Psoas muscle (tissue), 8 donors: ENCODE data around the gene CFDP1. TPM values are rescaled to one million over a fixed set of nuclear protein-coding genes. Genes with fewer than 3 reads are reported as not detected.

Source experiments
- ATAC-seq, 4 donors: fragments of 200-7000 bp; cut with Tn5 transposase; one replicate each; pipeline ENCODE4 v1.9.1; 2020; ENCODE audit warnings: moderate library complexity in 3 of 4, mild to moderate bottlenecking in 2 of 4
- DNase-seq, 2 donors: peaks; one replicate each; pipeline ENCODE4 v3.0.0-alpha.2; 2020
- H3K27ac ChIP-seq: fragments of 200-600 bp; one replicate; pipeline ENCODE4 v1.8.0; 2022
- H3K27me3 ChIP-seq, 3 donors: fragments of 200-600 bp in 1 of 3; one replicate each; pipeline versions ENCODE4 v1.6.1 to v1.8.0; 2013 to 2022; ENCODE audit warnings: low read length in 2 of 3, mild to moderate bottlenecking in 2 of 3, moderate library complexity in 1 of 3; ENCODE audit not compliant: insufficient read depth in 3 of 3
- H3K36me3 ChIP-seq, 2 donors: fragments of 200-600 bp in 1 of 2; one replicate each; pipeline versions ENCODE4 v1.6.1 to v1.8.0; 2013 to 2022; ENCODE audit warnings: low read depth in 1 of 2, mild to moderate bottlenecking in 1 of 2, moderate library complexity in 1 of 2; ENCODE audit not compliant: insufficient read depth in 1 of 2
- H3K4me1 ChIP-seq: fragments of 200-600 bp; one replicate; pipeline ENCODE4 v1.8.0; 2022
- H3K4me3 ChIP-seq: fragments of 200-600 bp; one replicate; pipeline ENCODE4 v1.8.0; 2022; ENCODE audit warnings: mild to moderate bottlenecking
- H3K9me3 ChIP-seq: fragments of 200-600 bp; one replicate; pipeline ENCODE4 v1.8.0; 2022
- WGBS, 3 donors: extraction: QIAGEN DNeasy Blood & Tissue Kit; methylation state at CpG; one replicate each; pipeline versions ENCODE4 v1.1.6 to v1.1.7; 2013; 5-methylcytosine and 5-hydroxymethylcytosine counted together
- intact Hi-C, 2 donors: fragments of 100-400 bp; cut with DNase I; formaldehyde crosslinking; loops; one replicate each; pipeline versions ENCODE4 v1.11.0 to v1.14.2; 2022
- polyA plus RNA-seq, 3 donors: library from polyadenylated mRNA; stranded (reverse); fragments of 200-250 nt; gene quantifications; one replicate each; pipeline ENCODE4 v1.2.3, GENCODE V29; 2013
- total RNA-seq, 4 donors: library from RNA; stranded (reverse); fragmentation: NEBNext Ultra II Directional in 2 of 4; extraction: Animal tissue kit (Norgen Biotek cat#: 25700) in 2 of 4; gene quantifications; one replicate each; pipeline versions ENCODE4 v1.2.1 to v1.2.4, GENCODE V29; 2021 to 2023
- TF ChIP-seq, protein P1 (sequence below): fragments of 200-600 bp; IDR thresholded peaks from one replicate; pipeline ENCODE4 v1.8.0; 2022; ENCODE audit warnings: antibody characterized with exemption
- donor health status: healthy with polysubstance abuse.
- donor health status: DM: no; HTN: no; CAD: no; lungs with moderate emphysema.
- donor health status: Bipolar disorder and iron deficiency.
- donor health status: healthy.
- donor health status: DM: yes; HTN: yes; CAD: no.
- donor health status: DM: no; HTN: no; CAD: no.
- donor health status: DM: no; HTN: no; CAD: no.
- donor health status: DM: yes; HTN: yes; CAD: no.

The CFDP1 gene
- total and polyA plus RNA-seq, 7 donors: 16.6 to 78.2 (median 21.9) TPM

DNA sequence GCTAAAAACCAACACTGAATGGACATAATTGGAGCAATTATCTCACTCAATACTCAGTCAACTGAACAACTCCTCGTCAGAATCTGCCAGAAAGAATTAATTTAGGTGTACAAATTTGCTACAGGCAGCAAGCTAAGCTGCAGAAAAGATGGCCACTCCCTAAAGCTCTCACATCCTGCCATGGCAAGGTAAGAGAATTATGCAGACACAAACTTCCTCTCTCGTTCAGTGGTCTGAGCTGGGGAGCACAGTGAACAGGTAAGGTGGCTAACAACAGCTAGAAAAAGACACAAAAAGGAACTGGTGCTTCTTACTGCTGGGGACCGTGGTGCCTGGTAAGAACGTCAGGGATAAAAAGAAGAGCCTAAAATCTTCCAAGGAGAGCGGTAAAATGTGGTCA is 107.0 kb downstream of the CFDP1 start:
- TF ChIP-seq, protein P1, sequence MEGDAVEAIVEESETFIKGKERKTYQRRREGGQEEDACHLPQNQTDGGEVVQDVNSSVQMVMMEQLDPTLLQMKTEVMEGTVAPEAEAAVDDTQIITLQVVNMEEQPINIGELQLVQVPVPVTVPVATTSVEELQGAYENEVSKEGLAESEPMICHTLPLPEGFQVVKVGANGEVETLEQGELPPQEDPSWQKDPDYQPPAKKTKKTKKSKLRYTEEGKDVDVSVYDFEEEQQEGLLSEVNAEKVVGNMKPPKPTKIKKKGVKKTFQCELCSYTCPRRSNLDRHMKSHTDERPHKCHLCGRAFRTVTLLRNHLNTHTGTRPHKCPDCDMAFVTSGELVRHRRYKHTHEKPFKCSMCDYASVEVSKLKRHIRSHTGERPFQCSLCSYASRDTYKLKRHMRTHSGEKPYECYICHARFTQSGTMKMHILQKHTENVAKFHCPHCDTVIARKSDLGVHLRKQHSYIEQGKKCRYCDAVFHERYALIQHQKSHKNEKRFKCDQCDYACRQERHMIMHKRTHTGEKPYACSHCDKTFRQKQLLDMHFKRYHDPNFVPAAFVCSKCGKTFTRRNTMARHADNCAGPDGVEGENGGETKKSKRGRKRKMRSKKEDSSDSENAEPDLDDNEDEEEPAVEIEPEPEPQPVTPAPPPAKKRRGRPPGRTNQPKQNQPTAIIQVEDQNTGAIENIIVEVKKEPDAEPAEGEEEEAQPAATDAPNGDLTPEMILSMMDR: no peak
- H3K9me3 ChIP-seq: no peaks in the 10 kb centered on the region
- H3K27ac ChIP-seq: no peak overlapping the region
- H3K36me3 ChIP-seq: no peaks in the 10 kb centered on the region
- intact Hi-C loops: no loop called here
- DNase-seq: no peak
- WGBS, 3 donors: 75 to 80% (median 79%) methylated on average over 5 of the region's 5 CpGs
- no peak overlapping the region for H3K4me3 ChIP-seq
- ATAC-seq: no peak
- no peaks in the 10 kb centered on the region for H3K27me3 ChIP-seq
- H3K4me1 ChIP-seq: no peaks in the 10 kb centered on the region

DNA sequence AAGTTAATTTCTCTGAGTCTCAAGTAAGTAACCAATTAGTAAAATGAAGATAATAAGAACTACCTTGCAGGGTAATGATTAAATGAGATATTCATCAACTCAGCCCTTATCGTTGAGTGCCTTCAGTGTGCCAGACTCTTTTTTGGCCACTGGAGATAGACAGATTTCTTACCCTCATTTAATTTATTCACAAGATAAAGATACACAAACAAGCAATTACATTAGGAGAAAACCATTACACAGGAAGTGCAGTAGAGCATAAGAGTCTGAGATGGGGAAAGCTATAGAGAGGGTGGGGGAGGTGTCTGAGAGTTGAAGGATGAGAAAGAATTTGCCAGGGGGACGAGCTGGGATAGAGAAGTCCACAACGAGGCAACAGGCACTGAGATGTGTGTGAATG is 109.4 kb downstream of the CFDP1 start:
- WGBS, 3 donors: 77 to 85% (median 82%) methylated on average over 3 of the region's 3 CpGs
- H3K27me3 ChIP-seq: no peaks in the 10 kb centered on the region
- no peak overlapping the region for H3K27ac ChIP-seq
- ATAC-seq (no peak), DNase-seq (no peak)
- intact Hi-C loops: no loop called here
- no peak overlapping the region for H3K4me3 ChIP-seq
- no peaks in the 10 kb centered on the region for H3K9me3 ChIP-seq
- TF ChIP-seq, protein P1: no peak
- no peaks in the 10 kb centered on the region for H3K4me1 ChIP-seq
- no peaks in the 10 kb centered on the region for H3K36me3 ChIP-seq

DNA sequence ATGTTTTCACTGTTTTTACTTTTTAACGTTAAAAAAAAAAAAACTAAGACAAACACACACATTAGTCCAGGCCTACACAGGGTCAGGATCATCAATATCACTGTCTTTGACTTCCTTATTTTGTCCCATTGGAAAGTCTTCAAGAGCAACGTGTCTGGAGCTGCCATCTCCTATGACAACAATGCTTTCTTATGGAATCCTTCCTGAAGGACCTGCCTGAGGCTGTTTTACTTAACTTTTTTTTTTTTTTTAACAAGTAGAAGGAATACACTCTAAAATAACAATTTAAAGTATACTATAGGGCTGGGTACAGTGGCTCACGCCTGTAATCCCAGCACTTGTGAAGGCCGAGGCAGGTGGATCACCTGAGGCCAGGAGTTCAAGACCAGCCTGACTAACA is 110.1 kb downstream of the CFDP1 start:
- Histone ChIP-seq H3K4me1 (no peaks in the 10 kb centered on the region), H3K9me3 (no peaks in the 10 kb centered on the region), H3K27ac (no peak overlapping the region), H3K27me3 (no peaks in the 10 kb centered on the region), H3K36me3 (no peaks in the 10 kb centered on the region), H3K4me3 (no peak overlapping the region)
- DNase-seq (no peak), ATAC-seq (no peak)
- TF ChIP-seq, protein P1: no peak
- WGBS, 3 donors: 76 to 82% (median 79%) methylated on average over 4 of the region's 4 CpGs
- intact Hi-C loops: no loop called here

DNA sequence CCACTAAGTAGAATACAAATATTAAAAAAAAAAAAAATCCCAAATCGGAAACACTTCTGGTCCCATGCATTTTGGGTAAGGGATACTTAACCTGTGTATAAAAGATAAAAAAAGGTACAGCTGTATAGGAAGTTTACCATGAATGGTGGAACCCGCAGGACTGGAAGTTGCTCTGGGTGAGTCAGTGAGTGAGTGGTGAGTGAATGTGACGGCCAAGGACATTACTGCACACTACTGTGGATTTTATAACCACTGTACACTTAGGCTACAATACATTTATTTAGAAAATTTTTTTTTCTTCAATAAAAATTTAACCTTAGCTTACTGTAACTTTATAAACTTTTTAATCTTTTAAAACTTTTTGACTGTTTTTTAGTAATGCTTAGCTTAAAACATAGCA is 110.6 kb downstream of the CFDP1 start:
- Histone ChIP-seq H3K27ac (no peak overlapping the region), H3K27me3 (no peaks in the 10 kb centered on the region), H3K4me3 (no peak overlapping the region), H3K4me1 (no peaks in the 10 kb centered on the region), H3K36me3 (no peaks in the 10 kb centered on the region), H3K9me3 (no peaks in the 10 kb centered on the region)
- TF ChIP-seq, protein P1: no peak
- WGBS, 3 donors: 63 to 79% (median 68%) methylated on average over 3 of the region's 3 CpGs
- ATAC-seq (no peak), DNase-seq (no peak)
- intact Hi-C loops: no loop called here

DNA sequence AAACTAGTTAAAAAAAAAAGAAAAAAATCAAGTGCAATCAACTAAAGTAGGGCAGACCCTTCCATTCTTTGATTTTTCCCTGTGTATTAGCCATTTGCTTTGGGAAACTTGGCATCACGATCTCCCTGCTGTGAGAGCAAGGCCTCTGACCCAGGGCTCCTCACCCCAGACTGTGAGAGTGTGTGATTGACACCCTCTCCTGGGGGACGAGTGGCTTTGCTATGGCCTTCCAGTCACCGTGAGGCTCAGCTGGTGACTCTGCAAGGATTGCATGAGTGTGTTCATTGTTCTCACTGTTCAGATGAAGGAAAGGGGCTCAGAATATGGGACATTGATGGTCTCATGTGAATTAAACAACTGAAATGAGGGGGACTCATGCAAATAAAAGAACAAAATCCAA is 112.9 kb downstream of the CFDP1 start:
- Histone ChIP-seq H3K36me3 (no peaks in the 10 kb centered on the region), H3K4me1 (no peaks in the 10 kb centered on the region), H3K27me3 (no peaks in the 10 kb centered on the region), H3K4me3 (no peak overlapping the region), H3K9me3 (no peaks in the 10 kb centered on the region), H3K27ac (no peak overlapping the region)
- TF ChIP-seq, protein P1: no peak
- intact Hi-C loops: no loop called here
- peak in 3 of 4 donors; percentile 40 to 68 (median 53) for ATAC-seq
- DNase-seq: no peak
- 51 to 72% (median 60%) methylated on average over 3 of the region's 3 CpGs for WGBS, 3 donors
